Endometrial microvascular endothelial cells (primary cell): ENCODE data around the gene HNRNPA0. TPM values are rescaled to one million over a fixed set of nuclear protein-coding genes. Genes with fewer than 3 reads are reported as not detected.
"Not testable (repeated sequence)": the region's sequence is repeated elsewhere in the genome, so short reads cannot be mapped to it uniquely, and the experiment has no call there.

Experiments
- in situ Hi-C: cut with HindIII; loops from 2 replicates; pipeline ENCODE4 v1.10.0; 2017; ENCODE audit warnings: low sequenced_read_pairs, low pct_unique_long_range_greater_than_20kb; ENCODE audit errors: inconsistent ontology term
- total RNA-seq: library from RNA; depleted of rRNA; stranded (reverse); fragments of >200 nt; gene quantifications from one replicate; pipeline ENCODE4 v1.2.3, GENCODE V29; 2015; ENCODE audit errors: inconsistent ontology term

The HNRNPA0 gene
- total RNA-seq = 6.4 TPM

DNA sequence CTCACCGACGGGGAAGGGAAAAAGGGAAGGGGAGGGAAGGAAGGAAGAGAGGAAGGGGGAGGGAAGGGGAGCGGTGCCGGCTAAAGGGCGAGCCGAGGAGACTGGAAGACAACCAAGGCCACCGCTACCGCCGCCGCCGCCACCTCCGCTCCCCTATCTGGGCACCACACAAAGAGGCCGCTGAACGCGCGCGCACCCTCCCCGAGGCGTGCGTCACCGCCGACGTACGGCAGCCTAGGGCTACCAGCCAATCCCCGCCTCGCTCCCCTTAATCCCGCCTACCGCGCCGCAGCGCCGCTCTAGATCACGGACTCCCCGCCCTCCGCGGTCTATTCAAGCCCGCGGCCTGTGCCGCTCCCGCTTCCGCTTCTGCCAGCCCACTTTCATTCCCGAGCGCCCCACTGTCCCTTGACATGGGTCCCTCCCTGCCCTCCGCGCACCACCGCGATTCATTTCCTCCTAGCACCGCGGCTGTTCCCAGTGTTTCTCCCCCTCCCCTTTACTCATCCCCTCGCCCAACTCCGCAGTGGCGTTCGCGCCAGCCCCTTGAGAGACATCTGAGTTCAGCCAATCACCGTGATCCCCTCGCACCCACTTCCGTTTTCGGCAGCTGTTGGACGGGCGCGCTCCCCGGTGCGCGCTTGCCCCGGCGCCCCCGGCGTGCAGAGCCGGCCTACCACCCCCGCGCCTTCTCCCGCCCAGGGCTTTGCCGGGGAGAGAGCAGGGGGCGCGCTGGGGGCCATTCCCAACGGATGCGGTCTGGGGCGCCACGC lies at the start of gene HNRNPA0:
Gene HNRNPA0, minus strand, starts transcription at position 176 of the 773 bp plus-strand sequence. CDS start 297 bp downstream, outside the sequence.
- in situ Hi-C loops = no loop called here

DNA sequence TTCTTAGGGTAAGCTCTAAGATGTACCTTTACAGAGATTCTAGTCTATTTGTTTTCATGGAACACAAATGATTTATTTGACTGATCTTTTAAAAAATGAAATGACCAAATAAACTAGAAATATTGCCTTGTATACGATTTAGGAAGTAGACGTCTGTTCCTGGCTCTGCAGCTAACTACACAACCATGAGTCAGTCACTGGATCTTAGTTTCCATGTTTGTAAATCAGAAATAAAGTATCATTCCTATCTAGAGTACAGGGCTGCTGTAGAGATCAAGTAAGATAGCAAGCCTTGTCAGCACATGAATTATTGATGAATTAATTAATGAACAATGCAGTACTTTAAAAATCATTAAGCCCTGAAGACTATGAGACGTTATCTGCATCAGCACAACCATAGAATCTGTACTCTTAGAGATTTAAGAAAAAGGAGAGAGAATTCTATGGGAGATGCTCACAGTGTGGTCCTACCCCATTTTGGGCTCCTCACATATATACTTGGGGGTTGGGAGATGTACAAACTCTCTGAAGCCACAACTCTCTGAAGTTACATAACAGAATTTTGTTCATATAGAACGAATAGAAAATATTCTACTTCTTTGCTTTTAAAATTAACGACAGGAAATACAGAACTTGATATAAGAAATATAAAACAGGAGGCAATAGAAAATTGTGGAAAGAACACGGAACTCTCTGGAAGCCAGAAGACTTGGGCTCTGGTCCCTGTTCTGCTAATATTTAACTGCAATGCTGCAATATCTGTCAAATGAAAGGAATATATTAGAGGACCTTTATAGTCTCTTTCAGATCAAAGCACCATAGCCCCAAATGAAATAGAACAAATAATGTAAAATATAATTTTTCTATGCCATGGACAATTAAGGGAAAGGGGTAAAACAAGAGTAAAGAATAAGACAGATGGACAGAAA lies 48.4 kb upstream of the HNRNPA0 start:
- in situ Hi-C loops = no loop called here

DNA sequence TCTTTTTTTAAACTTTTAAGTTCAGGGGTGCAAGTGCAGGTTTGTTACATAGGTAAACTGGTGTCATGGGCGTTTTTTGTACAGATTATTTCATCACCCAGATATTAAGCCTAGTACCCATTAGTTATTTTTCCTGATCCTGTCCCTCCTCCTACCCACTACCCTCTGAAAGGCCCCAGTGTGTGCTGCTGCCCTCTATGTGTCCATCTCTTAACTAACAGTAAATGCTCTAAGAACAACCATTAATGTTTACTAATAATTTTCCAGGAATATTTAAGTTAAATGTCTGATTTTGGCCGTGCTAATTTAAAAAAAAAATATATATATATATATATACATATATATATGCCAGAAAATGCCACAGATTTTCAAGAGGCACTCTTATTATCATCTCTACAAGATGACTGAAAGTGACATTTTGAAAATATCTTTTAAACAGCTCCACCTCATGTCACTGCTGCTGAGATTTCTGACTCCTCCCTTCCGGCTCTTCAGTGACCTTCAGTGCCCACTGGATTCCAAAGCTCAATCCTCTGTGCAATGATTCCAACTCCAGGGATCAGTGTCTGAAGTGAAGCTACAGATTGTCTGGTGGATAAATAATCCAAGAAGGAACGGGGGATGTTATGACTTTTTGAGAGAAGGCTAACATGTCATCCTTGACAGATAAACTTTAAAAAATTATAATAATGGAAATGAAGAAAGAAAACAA lies 46.7 kb upstream of the HNRNPA0 start:
- in situ Hi-C loops = no loop called here

- in situ Hi-C loops = no loop called here
Measured at GRCh38 chr5:137796279-137796678, 42.1 kb upstream of the HNRNPA0 start.

- in situ Hi-C loops = no loop called here
Measured at GRCh38 chr5:137794863-137795262, 40.7 kb upstream of the HNRNPA0 start.

DNA sequence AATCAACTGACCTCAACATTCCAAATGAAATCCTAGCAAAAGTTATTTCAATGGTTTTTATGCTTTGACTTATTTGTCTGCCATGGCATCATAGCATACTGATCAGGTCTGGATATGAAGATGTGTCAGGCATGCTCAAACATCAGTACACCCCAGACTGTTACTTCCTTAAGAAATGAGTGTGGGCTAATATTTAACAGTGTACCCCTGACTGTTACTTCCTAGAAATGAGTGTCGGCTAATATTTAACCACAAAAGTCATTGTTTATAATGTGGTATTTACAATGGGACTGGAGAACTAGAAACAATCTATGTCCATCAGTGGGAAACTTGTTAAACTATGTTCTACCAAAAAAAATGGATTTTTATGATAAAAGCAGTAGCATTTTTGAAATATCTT lies 38.1 kb upstream of the HNRNPA0 start:
- in situ Hi-C loops = no loop called here

GRCh38 chr5:137791799-137792198 lies 37.6 kb upstream of the HNRNPA0 start:
- in situ Hi-C loops = no loop called here

DNA sequence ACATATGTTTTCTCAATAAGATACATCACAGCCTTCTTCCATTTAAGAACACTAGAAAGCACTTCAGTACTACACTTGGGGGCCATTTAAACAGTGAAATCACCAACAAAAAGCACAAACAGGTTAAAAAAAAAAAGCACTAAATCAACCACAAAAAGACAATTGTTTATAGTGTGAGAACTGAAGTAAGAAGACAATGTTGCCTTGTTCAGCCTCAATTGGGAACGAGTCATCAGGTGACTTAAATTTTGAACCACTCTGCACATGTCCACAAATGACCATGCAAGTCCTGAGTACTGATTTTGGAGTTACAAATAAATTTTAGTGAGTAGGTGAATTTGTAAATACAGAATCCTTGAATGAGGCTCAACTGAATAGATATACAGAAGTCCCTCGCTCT lies 37.2 kb upstream of the HNRNPA0 start:
- in situ Hi-C loops = no loop called here

GRCh38 chr5:137788560-137788959 lies 34.4 kb upstream of the HNRNPA0 start:
- in situ Hi-C loops = not testable (repeated sequence)

DNA sequence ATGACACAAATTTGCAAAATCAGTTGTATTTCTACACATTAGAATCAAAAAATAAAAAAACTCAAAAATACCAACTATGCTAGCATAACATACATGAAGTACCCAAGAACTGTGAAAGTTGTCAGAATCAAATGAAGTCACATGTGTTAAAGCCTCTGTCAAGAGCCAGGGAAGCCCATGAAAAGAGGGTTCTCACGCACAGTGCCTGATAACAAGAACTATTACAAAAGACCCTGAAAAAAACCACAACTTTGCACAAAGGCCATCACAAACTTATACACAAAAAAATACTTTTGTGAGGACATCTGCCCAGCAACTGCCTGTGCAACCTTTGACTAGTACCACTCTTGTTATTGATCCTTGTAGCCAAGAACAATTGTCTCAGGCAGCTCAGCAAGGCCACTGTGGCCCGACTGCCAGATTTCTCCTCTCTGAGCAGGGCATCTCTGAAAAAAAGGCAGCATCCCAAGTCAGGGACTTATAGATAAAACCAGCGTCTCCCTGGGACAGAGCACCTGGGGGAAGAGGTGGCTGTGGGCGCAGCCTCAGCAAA lies 28.9 kb upstream of the HNRNPA0 start:
- in situ Hi-C loops = no loop called here

GRCh38 chr5:137782055-137782454 lies 27.9 kb upstream of the HNRNPA0 start:
- in situ Hi-C loops = no loop called here

- in situ Hi-C loops = no loop called here
Measured at GRCh38 chr5:137778772-137779564, 24.8 kb upstream of the HNRNPA0 start.

- in situ Hi-C loops = not testable (repeated sequence)
Measured at GRCh38 chr5:137767937-137768336, 13.8 kb upstream of the HNRNPA0 start.

DNA sequence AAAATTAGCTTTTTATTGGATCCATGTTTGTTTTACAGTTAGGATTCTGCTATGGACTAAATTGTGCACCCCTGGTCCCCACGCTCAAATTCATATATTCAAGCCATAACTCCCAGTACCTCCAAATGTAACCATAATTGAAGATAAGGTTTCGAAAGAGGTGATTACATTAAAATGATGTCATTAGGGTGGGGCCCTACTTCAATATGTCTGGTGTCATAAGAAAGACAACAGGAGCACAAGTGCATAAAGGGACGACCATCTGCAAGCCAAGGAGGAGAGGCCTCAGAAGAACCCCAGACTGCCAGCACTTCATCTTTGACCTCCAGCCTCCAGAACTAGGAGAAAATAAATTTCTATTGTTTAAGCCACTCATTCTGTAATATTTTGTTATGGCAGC lies 7.4 kb upstream of the HNRNPA0 start:
- in situ Hi-C loops = no loop called here

- in situ Hi-C loops = no loop called here
Measured at GRCh38 chr5:137760719-137761516, 6.8 kb upstream of the HNRNPA0 start.

DNA sequence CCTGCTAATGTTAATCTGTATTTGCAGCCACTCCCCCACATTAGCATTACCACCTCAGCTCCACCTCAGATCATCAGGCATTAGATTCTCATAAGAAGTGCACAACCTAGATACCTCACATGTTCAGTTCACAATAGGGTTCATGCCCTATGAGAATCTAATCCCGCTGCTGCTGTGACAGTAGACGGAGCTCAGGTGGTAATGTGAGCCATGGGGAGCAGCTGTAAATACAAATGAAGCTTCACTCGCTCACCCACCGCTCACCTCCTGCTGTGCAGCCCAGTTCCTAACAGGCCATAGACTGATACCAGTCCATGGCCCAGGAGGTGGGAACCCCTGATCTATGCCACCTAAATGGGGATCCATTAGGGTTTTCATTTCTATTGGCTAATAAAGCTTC lies 6.1 kb upstream of the HNRNPA0 start:
- in situ Hi-C loops = no loop called here

DNA sequence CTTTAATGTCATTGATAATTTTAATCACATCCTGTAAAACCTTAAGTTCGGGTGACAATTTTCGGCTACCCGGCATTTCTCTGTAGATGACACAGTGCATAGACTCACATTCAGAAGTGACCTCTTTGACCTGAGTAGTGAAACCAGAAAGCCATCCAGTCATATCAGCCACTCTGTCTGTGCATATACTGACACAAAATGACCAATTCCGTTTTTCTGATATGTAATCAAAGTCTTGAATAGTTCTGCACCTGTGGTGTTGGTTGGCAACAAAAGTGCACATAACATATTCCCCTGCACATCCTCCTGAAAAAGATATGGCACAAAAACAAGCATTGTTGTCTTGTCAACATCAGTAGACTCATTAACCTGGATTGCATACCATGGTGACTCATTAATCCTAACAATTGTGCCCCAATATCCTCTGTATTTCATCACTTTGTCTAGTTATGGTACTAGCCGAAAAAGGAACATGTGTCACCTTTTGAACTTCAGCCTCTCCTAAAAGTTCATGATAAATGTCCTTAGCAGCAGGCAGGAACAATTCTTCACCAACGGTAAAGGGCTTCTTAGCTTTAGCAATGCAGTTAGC lies 4.6 kb upstream of the HNRNPA0 start:
- in situ Hi-C loops = no loop called here
